H9 (cell line): ENCODE measurements around the gene RASAL1. TPM values are rescaled to one million over a fixed set of nuclear protein-coding genes. Genes with fewer than 3 reads are reported as not detected.

Source experiments
- DNase-seq: peaks from one replicate; pipeline ENCODE4 v3.0.0-alpha.2; 2017
- H2AFZ ChIP-seq: one replicate; pipeline ENCODE4 v1.6.1; 2013; ENCODE audit warnings: mild to moderate bottlenecking, low read length, control low read depth, moderate library complexity
- H2AK5ac ChIP-seq: 2 replicates; pipeline ENCODE4 v1.6.1; 2013; ENCODE audit warnings: low read length, control low read depth, mixed read lengths; ENCODE audit not compliant: insufficient read length
- H2BK120ac ChIP-seq: one replicate; pipeline ENCODE4 v1.6.1; 2013; ENCODE audit warnings: low read depth, mild to moderate bottlenecking, low read length, control low read depth, inconsistent platforms; ENCODE audit not compliant: poor library complexity, severe bottlenecking
- H2BK12ac ChIP-seq: 2 replicates; pipeline ENCODE4 v1.6.1; 2013; ENCODE audit warnings: low read length, control low read depth, mixed read lengths, low read depth; ENCODE audit not compliant: insufficient read length
- H2BK15ac ChIP-seq: 2 replicates; pipeline ENCODE4 v1.6.1; 2013; ENCODE audit warnings: low read depth, low read length, control low read depth
- H2BK20ac ChIP-seq: one replicate; pipeline ENCODE4 v1.6.1; 2013; ENCODE audit warnings: low read depth, mild to moderate bottlenecking, low read length, control low read depth, inconsistent platforms; ENCODE audit not compliant: poor library complexity, severe bottlenecking
- H2BK5ac ChIP-seq: 2 replicates; pipeline ENCODE4 v1.6.1; 2013; ENCODE audit warnings: low read length, control low read depth, mixed read lengths; ENCODE audit not compliant: insufficient read length
- H3K14ac ChIP-seq: 2 replicates; pipeline ENCODE4 v1.6.1; 2013; ENCODE audit warnings: low read length, control low read depth; ENCODE audit not compliant: insufficient read depth
- H3K18ac ChIP-seq: 2 replicates; pipeline ENCODE4 v1.6.1; 2013; ENCODE audit warnings: low read depth, mild to moderate bottlenecking, mixed read lengths, low read length, control low read depth; ENCODE audit not compliant: insufficient read length
- H3K23ac ChIP-seq: 2 replicates; pipeline ENCODE4 v1.6.1; 2013; ENCODE audit warnings: low read length, control low read depth, mixed read lengths, low read depth; ENCODE audit not compliant: insufficient read length
- H3K23me2 ChIP-seq: 2 replicates; pipeline ENCODE4 v1.6.1; 2013; ENCODE audit warnings: low read depth, mild to moderate bottlenecking, mixed read lengths, low read length, control low read depth; ENCODE audit not compliant: insufficient read length, poor library complexity, severe bottlenecking
- H3K27ac ChIP-seq: 2 replicates; pipeline ENCODE4 v1.5.1; 2013; ENCODE audit warnings: low read length, control low read depth, mixed read lengths, low read depth; ENCODE audit not compliant: insufficient read length
- H3K27me3 ChIP-seq: 2 replicates; pipeline ENCODE4 v1.6.1; 2013; ENCODE audit warnings: low read length, control low read depth, inconsistent platforms; ENCODE audit not compliant: insufficient read depth
- H3K4ac ChIP-seq: 2 replicates; pipeline ENCODE4 v1.6.1; 2013; ENCODE audit warnings: low read depth, mild to moderate bottlenecking, control low read depth, inconsistent platforms, low read length, moderate library complexity
- H3K4me1 ChIP-seq: 2 replicates; pipeline ENCODE4 v1.6.1; 2013; ENCODE audit warnings: low read length, control low read depth, inconsistent platforms; ENCODE audit not compliant: insufficient read depth
- H3K4me2 ChIP-seq: 2 replicates; pipeline ENCODE4 v1.6.1; 2013; ENCODE audit warnings: low read length, control low read depth, mixed read lengths; ENCODE audit not compliant: insufficient read length, insufficient read depth
- H3K56ac ChIP-seq: 2 replicates; pipeline ENCODE4 v1.6.1; 2013; ENCODE audit warnings: low read depth, mild to moderate bottlenecking, mixed read lengths, low read length, control low read depth; ENCODE audit not compliant: insufficient read length
- H3K79me1 ChIP-seq: 2 replicates; pipeline ENCODE4 v1.6.1; 2013; ENCODE audit warnings: low read depth, mild to moderate bottlenecking, moderate library complexity, low read length, control low read depth, inconsistent platforms; ENCODE audit not compliant: insufficient read depth, poor library complexity, severe bottlenecking
- H3K79me2 ChIP-seq: 2 replicates; pipeline ENCODE4 v1.6.1; 2013; ENCODE audit warnings: low read length, control low read depth, inconsistent platforms; ENCODE audit not compliant: insufficient read depth
- H3K9ac ChIP-seq: 2 replicates; pipeline ENCODE4 v1.6.1; 2013; ENCODE audit warnings: low read length, control low read depth, mixed read lengths; ENCODE audit not compliant: insufficient read length; ENCODE audit errors: extremely low read depth
- H3K9me3 ChIP-seq: one replicate; pipeline ENCODE4 v1.6.1; 2013; ENCODE audit warnings: low read depth, low read length, inconsistent platforms; ENCODE audit not compliant: control insufficient read depth
- H3T11ph ChIP-seq: one replicate; pipeline ENCODE4 v1.6.1; 2013; ENCODE audit warnings: mild to moderate bottlenecking, low read length, control low read depth, inconsistent platforms
- H4K20me1 ChIP-seq: one replicate; pipeline ENCODE4 v1.6.1; 2013; ENCODE audit not compliant: control insufficient read depth, insufficient read length, insufficient read depth
- H4K5ac ChIP-seq: 2 replicates; pipeline ENCODE4 v1.6.1; 2013; ENCODE audit warnings: low read depth, mild to moderate bottlenecking, mixed read lengths, low read length, control low read depth; ENCODE audit not compliant: insufficient read length
- H4K8ac ChIP-seq: replicated peaks from 2 replicates; pipeline ENCODE4 v1.6.1; 2013; ENCODE audit warnings: low read length, control low read depth, mixed read lengths, low read depth; ENCODE audit not compliant: insufficient read length
- H4K91ac ChIP-seq: 2 replicates; pipeline ENCODE4 v1.6.1; 2013; ENCODE audit warnings: low read depth, mild to moderate bottlenecking, moderate library complexity, mixed read lengths, low read length, control low read depth; ENCODE audit not compliant: insufficient read length
- H3K27ac Mint-ChIP-seq, 3 experiments: 2 replicates in 2 of 3; 3 replicates in 1 of 3; pipeline ENCODE4 v1.8.0; 2020 to 2021; ENCODE audit warnings: mixed read lengths in 3 of 3, mild to moderate bottlenecking in 1 of 3, moderate library complexity in 1 of 3
- H3K27me3 Mint-ChIP-seq: 2 replicates; pipeline ENCODE4 v1.8.0; 2021; ENCODE audit warnings: low read depth, mild to moderate bottlenecking, moderate library complexity, mixed read lengths
- H3K36me3 Mint-ChIP-seq, 3 experiments: 2 replicates in 2 of 3; 3 replicates in 1 of 3; pipeline ENCODE4 v1.8.0; 2020 to 2021; ENCODE audit warnings: low read depth in 3 of 3, mixed read lengths in 3 of 3; ENCODE audit not compliant: insufficient read depth in 1 of 3
- H3K4me1 Mint-ChIP-seq, 2 experiments: 2 replicates each; pipeline ENCODE4 v1.8.0; 2020; ENCODE audit warnings: mixed read lengths in 2 of 2
- H3K4me3 Mint-ChIP-seq, 2 experiments: 2 replicates in 1 of 2; 3 replicates in 1 of 2; pipeline ENCODE4 v1.8.0; 2020 to 2021; ENCODE audit warnings: mild to moderate bottlenecking in 2 of 2, mixed read lengths in 2 of 2, moderate library complexity in 1 of 2
- H3K9me3 Mint-ChIP-seq, 2 experiments: 2 replicates in 1 of 2; 3 replicates in 1 of 2; pipeline ENCODE4 v1.8.0; 2020; ENCODE audit warnings: mild to moderate bottlenecking in 2 of 2, mixed read lengths in 2 of 2, moderate library complexity in 1 of 2
- CTCF ChIP-seq: fragments of 200-600 bp; sonication (generic); conservative IDR thresholded peaks from 3 replicates; pipeline ENCODE4 v1.8.0; 2021; ENCODE audit warnings: antibody characterized with exemption, mild to moderate bottlenecking
- WGBS: extraction: QIAGEN DNeasy Blood & Tissue Kit; methylation state at CpG from one replicate; pipeline ENCODE4 v1.1.7; 2013; ENCODE audit warnings: missing lambda C conversion rate, low lambda C conversion rate, mixed read lengths; ENCODE audit not compliant: insufficient read length; ENCODE audit errors: extremely low coverage; 5-methylcytosine and 5-hydroxymethylcytosine counted together
- total RNA-seq: library from RNA; stranded (reverse); gene quantifications from 2 replicates; pipeline ENCODE4 v1.2.1, GENCODE V29; 2021

RASAL1 gene
- total RNA-seq, 1 experiment from 2014 or later: 2.3 TPM

- no peak overlapping the region for H3K56ac ChIP-seq
- no peak overlapping the region for H2BK5ac ChIP-seq
- H3K79me1 ChIP-seq: no peaks in the 10 kb centered on the region
- no peak overlapping the region for H2BK120ac ChIP-seq
- no peaks in the 10 kb centered on the region for H4K20me1 ChIP-seq
- no peaks in the 10 kb centered on the region for H3K79me2 ChIP-seq
- H2BK15ac ChIP-seq: no peak overlapping the region
- no peaks in the 10 kb centered on the region for H3K4me1 ChIP-seq
- no peak overlapping the region for H4K8ac ChIP-seq
- no CpG with 5 or more reads among the region's 1 CpG for WGBS
- H2BK20ac ChIP-seq: no peak overlapping the region
- Mint-ChIP-seq H3K27ac (no peak overlapping the region), H3K4me3 (peak overlapping the region in 1 of 2 experiments; percentile 24; a peak in 1 of 5 replicates), H3K4me1 (peaks cover 6 to 18% of the 10 kb centered on the region in 2 experiments), H3K27me3 (peaks cover 39% of the 10 kb centered on the region), H3K36me3 (no peaks in the 10 kb centered on the region; a peak in 1 of 7 replicates), H3K9me3 (no peaks in the 10 kb centered on the region)
- no peak overlapping the region for H2BK12ac ChIP-seq
- H3K9me3 ChIP-seq: no peaks in the 10 kb centered on the region
- H3K18ac ChIP-seq: no peak overlapping the region
- no peak overlapping the region for H4K91ac ChIP-seq
- H3K23ac ChIP-seq: no peak overlapping the region
- no peak overlapping the region for H3K4ac ChIP-seq
- H3K14ac ChIP-seq: no peak overlapping the region
- no peak overlapping the region for H4K5ac ChIP-seq
- H2AK5ac ChIP-seq: no peak overlapping the region
- H3K9ac ChIP-seq: no peak overlapping the region
- no peak overlapping the region for H3T11ph ChIP-seq
- TF ChIP-seq CTCF: no peak
- no peak overlapping the region for H2AFZ ChIP-seq
- DNase-seq: no peak
- no peak overlapping the region for H3K27ac ChIP-seq
- no peak overlapping the region for H3K4me2 ChIP-seq
- H3K23me2 ChIP-seq: no peaks in the 10 kb centered on the region
- peaks cover 14% of the 10 kb centered on the region for H3K27me3 ChIP-seq
These were observed 77.0 kb downstream of the RASAL1 start for GRCh38 chr12:113058553-113058952.
